HepG2 (cell line): ENCODE measurements around the gene ADAMTS14. TPM values are rescaled to one million over a fixed set of nuclear protein-coding genes. Genes with fewer than 3 reads are reported as not detected.

Source experiments
- ATAC-seq: fragments of 200-7000 bp; cut with Tn5 transposase; 3 replicates; pipeline ENCODE4 v1.9.1; 2020; ENCODE audit warnings: mild to moderate bottlenecking, moderate library complexity
- BruUV-seq: library from RNA; stranded (reverse); fragments of 400-500 nt; replicated peaks from 2 replicates; lab custom pipeline; 2021; lab: Mats Ljungman, UMichigan
- CTCF ChIA-PET: fragments of 300-600 bp; formaldehyde crosslinking; extraction: SDS; loops from one replicate; lab custom pipeline; 2021; ENCODE audit warnings: low total read pairs, inconsistent platforms, low intra/inter-chr PET ratio; lab: Yijun Ruan, JAX
- POLR2A ChIA-PET: fragments of 350-600 bp; sonication (Branson Sonifier 250); formaldehyde crosslinking; loops from one replicate; lab custom pipeline; 2020; ENCODE audit warnings: antibody characterized with exemption, inconsistent platforms; lab: Yijun Ruan, JAX
- DNase-seq: peaks from one replicate; pipeline ENCODE4 v3.0.0-alpha.2; 2015; ENCODE audit warnings: low spot score
- FAIRE-seq: peaks from 3 replicates; lab custom pipeline; 2011; peaks lifted over from hg19 to GRCh38; lab: Jason Lieb, UNC
- H2AFZ ChIP-seq: one replicate; pipeline ENCODE4 v1.6.1; 2011; ENCODE audit warnings: low read length, inconsistent platforms
- H3K27ac ChIP-seq: fragments of 300-600 bp; 3 replicates; pipeline ENCODE4 v1.8.0; 2011; ENCODE audit warnings: mixed run types, mild to moderate bottlenecking, mixed read lengths, low read length, inconsistent platforms; ENCODE audit not compliant: insufficient read depth; ENCODE audit errors: extremely low read length
- H3K27me3 ChIP-seq, 2 experiments: fragments of 200-600 bp in 1 of 2; 2 replicates in 1 of 2; 3 replicates in 1 of 2; pipeline versions ENCODE4 v1.6.0 to v1.8.0; 2011; ENCODE audit warnings: low read length in 2 of 2, mild to moderate bottlenecking in 2 of 2, moderate library complexity in 2 of 2, inconsistent platforms in 1 of 2; ENCODE audit not compliant: insufficient read depth in 2 of 2, control insufficient read depth in 1 of 2
- H3K36me3 ChIP-seq, 2 experiments: fragments of 200-600 bp in 1 of 2; replicated peaks in 1 of 2; 2 replicates in 1 of 2; 3 replicates in 1 of 2; pipeline versions ENCODE4 v1.5.1 to v1.8.0; 2011; ENCODE audit warnings: low read length in 2 of 2, inconsistent platforms in 1 of 2; ENCODE audit not compliant: insufficient read depth in 2 of 2, control insufficient read depth in 1 of 2
- H3K4me1 ChIP-seq: 2 replicates; pipeline ENCODE4 v1.5.1; 2012; ENCODE audit warnings: low read length, inconsistent platforms; ENCODE audit not compliant: insufficient read depth
- H3K4me2 ChIP-seq: 2 replicates; pipeline ENCODE4 v1.6.0; 2011; ENCODE audit warnings: low read depth, low read length, inconsistent platforms
- H3K4me3 ChIP-seq, 3 experiments: fragments of 200-600 bp in 1 of 3; sonication (generic), shearing (Covaris generic) in 1 of 3; replicated peaks in 1 of 3; 2 replicates each; pipeline ENCODE4 v1.5.1; 2011 to 2016; ENCODE audit warnings: low read length in 3 of 3, inconsistent platforms in 2 of 3, low read depth in 2 of 3, mild to moderate bottlenecking in 2 of 3, control low read depth in 1 of 3, mixed read lengths in 1 of 3; ENCODE audit not compliant: insufficient read depth in 1 of 3
- H3K79me2 ChIP-seq: one replicate; pipeline ENCODE4 v1.6.1; 2011; ENCODE audit warnings: low read length, inconsistent platforms; ENCODE audit not compliant: insufficient read depth
- H3K9ac ChIP-seq: 2 replicates; pipeline ENCODE4 v1.6.0; 2011; ENCODE audit warnings: mild to moderate bottlenecking, low read depth, low read length, inconsistent platforms; ENCODE audit not compliant: insufficient read depth
- H3K9me3 ChIP-seq: 2 replicates; pipeline ENCODE4 v1.5.1; 2012; ENCODE audit warnings: mild to moderate bottlenecking, low read length
- H4K20me1 ChIP-seq: 2 replicates; pipeline ENCODE4 v1.6.0; 2011; ENCODE audit warnings: inconsistent platforms, mild to moderate bottlenecking, low read length, moderate library complexity; ENCODE audit not compliant: insufficient read depth
- HHEX ChIP-seq: IDR thresholded peaks from 2 replicates; pipeline ENCODE4 v1.6.1; 2016; ENCODE audit warnings: control low read depth
- HOMEZ ChIP-seq: IDR thresholded peaks from 2 replicates; pipeline ENCODE4 v1.6.1; 2016; ENCODE audit warnings: low read depth
- NAIF1 ChIP-seq: sonication (generic); formaldehyde crosslinking; IDR thresholded peaks from 2 replicates; pipeline ENCODE4 v1.5.0; 2020; ENCODE audit warnings: mild to moderate bottlenecking, missing genetic modification reagents, borderline replicate concordance
- RFX1 ChIP-seq: fragments of 450-650 bp; IDR thresholded peaks from 2 replicates; pipeline ENCODE4 v1.6.1; 2017
- SETDB1 ChIP-seq: sonication (generic); formaldehyde crosslinking; IDR thresholded peaks from 2 replicates; pipeline ENCODE4 v1.5.1; 2020; ENCODE audit warnings: missing genetic modification reagents, mild to moderate bottlenecking, borderline replicate concordance
- TBX2 ChIP-seq: sonication (generic); formaldehyde crosslinking; IDR thresholded peaks from 2 replicates; pipeline ENCODE4 v1.5.0; 2020; ENCODE audit warnings: missing genetic modification reagents, mild to moderate bottlenecking, borderline replicate concordance
- ZNF331 ChIP-seq: sonication (generic); formaldehyde crosslinking; IDR thresholded peaks from 2 replicates; pipeline ENCODE4 v1.4.0; 2020; ENCODE audit warnings: missing genetic modification reagents
- WGBS: methylation state at CpG from one replicate; pipeline ENCODE4 v1.1.6; 2017; ENCODE audit warnings: low lambda C conversion rate; 5-methylcytosine and 5-hydroxymethylcytosine counted together
- in situ Hi-C: cut with HindIII; loops from 2 replicates; pipeline ENCODE4 v1.10.0; 2017; ENCODE audit warnings: low pct_unique_long_range_greater_than_20kb; ENCODE audit not compliant: extremely low pct_ligation_motif_present
- intact Hi-C: fragments of 100-400 bp; cut with micrococcal nuclease; formaldehyde crosslinking; loops from one replicate; pipeline ENCODE4 v1.10.0; 2022; ENCODE audit not compliant: unreplicated experiment
- polyA plus RNA-seq, 8 experiments: library from polyadenylated mRNA; depleted of rRNA in 3 of 8; stranded (reverse) in 7 of 8; unstranded in 1 of 8; fragments of >200 nt; fragmentation: Illumina TruSeq in 4 of 8; extraction: Trizol in 4 of 8; gene quantifications; 2 replicates each; pipeline versions ENCODE4 v1.2.1 to v1.2.3, GENCODE V29; 2011 to 2016; ENCODE audit warnings: low read depth in 4 of 8, missing spikeins in 1 of 8, mixed read lengths in 1 of 8; ENCODE audit not compliant: insufficient read depth in 1 of 8
- total RNA-seq, 5 experiments: library from RNA; depleted of rRNA; stranded (reverse); fragments of >200 nt; fragmentation: Illumina TruSeq; extraction: Trizol; gene quantifications; 2 replicates each; pipeline ENCODE4 v1.2.3, GENCODE V29; 2016; ENCODE audit warnings: low read depth in 1 of 5
- TF ChIP-seq, protein P1 (sequence below): sonication (generic); formaldehyde crosslinking; IDR thresholded peaks from 2 replicates; pipeline ENCODE4 v1.5.0; 2020; ENCODE audit warnings: missing genetic modification reagents
- TF ChIP-seq, protein P2 (sequence below): sonication (generic); formaldehyde crosslinking; IDR thresholded peaks from 2 replicates; pipeline ENCODE4 v1.5.1; 2020; ENCODE audit warnings: missing genetic modification reagents, mild to moderate bottlenecking, borderline replicate concordance

The ADAMTS14 gene
- total and polyA plus RNA-seq, 2 of the 13 experiments (the other 11 are each of a cell fraction or from before 2014, with no cell fraction given): 0.04 to 0.07 TPM

GRCh38 chr10:70744617-70745143 lies 72.4 kb downstream of the ADAMTS14 start:
- no peak for ATAC-seq
- FAIRE-seq: no peak
- peaks cover 1 to 4% of the 10 kb centered on the region in 2 experiments; a peak in 2 of 5 replicates for H3K27me3 ChIP-seq
- no peaks in the 10 kb centered on the region for H3K9me3 ChIP-seq
- no peak overlapping the region for H3K27ac ChIP-seq
- intact Hi-C loops: no loop called here
- no peaks in the 10 kb centered on the region for H3K79me2 ChIP-seq
- no peak overlapping the region for H3K4me3 ChIP-seq
- CTCF ChIA-PET: no interaction called here
- BruUV-seq: no TSS peak
- whole genome bisulfite sequencing: 37% methylated on average over 6 of the region's 6 CpGs
- TF ChIP-seq NAIF1 (CRISPR knock-in tag): no peak
- TF ChIP-seq SETDB1 (CRISPR knock-in tag): no peak
- no peak for TF ChIP-seq RFX1
- no peak for TF ChIP-seq ZNF331 (CRISPR knock-in tag)
- TF ChIP-seq HOMEZ (CRISPR knock-in tag): no peak
- TF ChIP-seq, protein P1, sequence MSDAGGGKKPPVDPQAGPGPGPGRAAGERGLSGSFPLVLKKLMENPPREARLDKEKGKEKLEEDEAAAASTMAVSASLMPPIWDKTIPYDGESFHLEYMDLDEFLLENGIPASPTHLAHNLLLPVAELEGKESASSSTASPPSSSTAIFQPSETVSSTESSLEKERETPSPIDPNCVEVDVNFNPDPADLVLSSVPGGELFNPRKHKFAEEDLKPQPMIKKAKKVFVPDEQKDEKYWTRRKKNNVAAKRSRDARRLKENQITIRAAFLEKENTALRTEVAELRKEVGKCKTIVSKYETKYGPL (CRISPR knock-in tag): no peak
- TF ChIP-seq, protein P2, sequence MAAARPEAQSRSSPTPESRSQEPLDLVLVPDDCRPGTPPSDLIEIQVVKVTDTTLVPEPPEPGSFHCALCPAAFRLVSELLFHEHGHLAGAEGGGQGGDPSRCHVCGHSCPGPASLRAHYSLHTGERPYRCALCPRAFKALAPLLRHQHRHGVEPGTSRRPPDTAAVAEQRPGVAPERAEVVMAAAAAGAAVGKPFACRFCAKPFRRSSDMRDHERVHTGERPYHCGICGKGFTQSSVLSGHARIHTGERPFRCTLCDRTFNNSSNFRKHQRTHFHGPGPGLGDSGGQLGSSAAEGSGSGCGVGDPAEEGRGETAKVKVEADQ (CRISPR knock-in tag): no peak
- TF ChIP-seq HHEX (CRISPR knock-in tag): no peak
- no peak for TF ChIP-seq TBX2 (CRISPR knock-in tag)
- H2AFZ ChIP-seq: no peak overlapping the region
- no peaks in the 10 kb centered on the region for H3K36me3 ChIP-seq
- no peak for DNase-seq
- H3K9ac ChIP-seq: no peak overlapping the region
- H3K4me1 ChIP-seq: peaks cover 20% of the 10 kb centered on the region
- no peaks in the 10 kb centered on the region for H4K20me1 ChIP-seq
- H3K4me2 ChIP-seq: no peak overlapping the region
- in situ Hi-C loops: no loop called here
- POLR2A ChIA-PET: no interaction called here
